IMR-90 (cell line): ENCODE data around the gene KRTAP3-2. TPM values are rescaled to one million over a fixed set of nuclear protein-coding genes. Genes with fewer than 3 reads are reported as not detected.
A peak's percentile ranks its signal among the peaks of the same experiment; 100 is the strongest.

ENCODE experiments used
- ATAC-seq: fragments of 200-7000 bp; cut with Tn5 transposase; 2 replicates; pipeline ENCODE4 v1.9.1; 2020; ENCODE audit warnings: low read depth, mild to moderate bottlenecking, moderate library complexity
- BruUV-seq: library from RNA; stranded (reverse); fragments of 400-500 nt; replicated peaks from 2 replicates; lab custom pipeline; 2021; lab: Mats Ljungman, UMichigan
- CTCF ChIA-PET: fragments of 300-600 bp; formaldehyde crosslinking; extraction: SDS; loops from one replicate; lab custom pipeline; 2021; ENCODE audit warnings: antibody characterized with exemption; lab: Yijun Ruan, JAX
- POLR2A ChIA-PET: fragments of 300-600 bp; sonication (Branson Sonifier 250); formaldehyde crosslinking; loops from one replicate; lab custom pipeline; 2022; ENCODE audit warnings: antibody characterized with exemption; ENCODE audit not compliant: unreplicated experiment; lab: Charles Lee
- DNase-seq: peaks from one replicate; pipeline ENCODE4 v3.0.0; 2013
- H2AFZ ChIP-seq: replicated peaks from 2 replicates; pipeline ENCODE3; 2013; ENCODE audit warnings: low read length, mild to moderate bottlenecking; ENCODE audit not compliant: poor library complexity
- H2AK5ac ChIP-seq: 2 replicates; pipeline ENCODE4 v1.6.1; 2013; ENCODE audit warnings: low read depth, low read length, inconsistent platforms
- H2AK9ac ChIP-seq: replicated peaks from 2 replicates; pipeline ENCODE3; 2013; ENCODE audit warnings: mild to moderate bottlenecking, low read depth, low read length, moderate library complexity; ENCODE audit not compliant: poor library complexity
- H2BK120ac ChIP-seq: 2 replicates; pipeline ENCODE4 v1.6.1; 2013; ENCODE audit warnings: low read depth, low read length, inconsistent platforms
- H2BK15ac ChIP-seq: 3 replicates; pipeline ENCODE4 v1.6.1; 2013; ENCODE audit warnings: low read depth, low read length, inconsistent platforms
- H2BK20ac ChIP-seq: 2 replicates; pipeline ENCODE4 v1.6.1; 2013; ENCODE audit warnings: low read depth, mild to moderate bottlenecking, inconsistent platforms, low read length, moderate library complexity
- H2BK5ac ChIP-seq: 2 replicates; pipeline ENCODE4 v1.6.1; 2013; ENCODE audit warnings: mild to moderate bottlenecking, low read depth, low read length, inconsistent platforms; ENCODE audit not compliant: poor library complexity, severe bottlenecking
- H3K14ac ChIP-seq: replicated peaks from 2 replicates; pipeline ENCODE4 v1.6.1; 2013; ENCODE audit warnings: low read depth, low read length, inconsistent platforms
- H3K18ac ChIP-seq: 2 replicates; pipeline ENCODE4 v1.6.1; 2013; ENCODE audit warnings: low read depth, low read length, control low read depth
- H3K23ac ChIP-seq: 2 replicates; pipeline ENCODE4 v1.6.1; 2013; ENCODE audit warnings: low read depth, low read length, inconsistent platforms
- H3K27ac ChIP-seq: 2 replicates; pipeline ENCODE4 v1.5.1; 2013; ENCODE audit warnings: mild to moderate bottlenecking, control low read depth, low read length; ENCODE audit not compliant: insufficient read depth
- H3K27me3 ChIP-seq: 2 replicates; pipeline ENCODE4 v1.6.1; 2013; ENCODE audit warnings: low read length; ENCODE audit not compliant: control insufficient read depth, insufficient read depth
- H3K36me3 ChIP-seq: 2 replicates; pipeline ENCODE4 v1.6.1; 2013; ENCODE audit warnings: low read length, mixed read lengths; ENCODE audit not compliant: control insufficient read depth, insufficient read depth
- H3K4ac ChIP-seq: 2 replicates; pipeline ENCODE4 v1.6.1; 2013; ENCODE audit warnings: low read depth, low read length, inconsistent platforms
- H3K4me1 ChIP-seq: 2 replicates; pipeline ENCODE4 v1.6.1; 2013; ENCODE audit warnings: low read length, mixed read lengths; ENCODE audit not compliant: control insufficient read depth, insufficient read depth
- H3K4me2 ChIP-seq: 2 replicates; pipeline ENCODE4 v1.6.1; 2013; ENCODE audit warnings: low read depth, mild to moderate bottlenecking, control low read depth, low read length, moderate library complexity
- H3K4me3 ChIP-seq: 2 replicates; pipeline ENCODE4 v1.5.1; 2013; ENCODE audit warnings: low read depth, mild to moderate bottlenecking, control low read depth, low read length, moderate library complexity; ENCODE audit not compliant: insufficient read depth
- H3K56ac ChIP-seq: 2 replicates; pipeline ENCODE4 v1.6.1; 2013; ENCODE audit warnings: low read length, inconsistent platforms; ENCODE audit not compliant: insufficient read depth; ENCODE audit errors: extremely low read depth
- H3K79me1 ChIP-seq, 2 experiments: 2 replicates each; pipeline ENCODE4 v1.6.1; 2013; ENCODE audit warnings: low read length in 2 of 2, inconsistent platforms in 1 of 2, low read depth in 1 of 2
- H3K9ac ChIP-seq: 2 replicates; pipeline ENCODE4 v1.6.1; 2013; ENCODE audit warnings: low read depth, low read length, control low read depth
- H3K9me1 ChIP-seq: 2 replicates; pipeline ENCODE4 v1.6.1; 2013; ENCODE audit warnings: low read length, inconsistent platforms; ENCODE audit not compliant: insufficient read depth
- H3K9me3 ChIP-seq: 2 replicates; pipeline ENCODE4 v1.6.1; 2013; ENCODE audit warnings: low read length; ENCODE audit not compliant: control insufficient read depth, insufficient read depth
- H4K20me1 ChIP-seq: 2 replicates; pipeline ENCODE4 v1.6.1; 2013; ENCODE audit warnings: low read length, inconsistent platforms; ENCODE audit not compliant: insufficient read depth
- H4K5ac ChIP-seq: 2 replicates; pipeline ENCODE4 v1.6.1; 2013; ENCODE audit warnings: mild to moderate bottlenecking, low read depth, low read length, control low read depth
- H4K8ac ChIP-seq, 2 experiments: 2 replicates each; pipeline ENCODE4 v1.6.1; 2013; ENCODE audit warnings: low read depth in 2 of 2, low read length in 2 of 2, control low read depth in 1 of 2, inconsistent platforms in 1 of 2
- H4K91ac ChIP-seq: 2 replicates; pipeline ENCODE4 v1.6.1; 2013; ENCODE audit warnings: low read depth, low read length, inconsistent platforms; ENCODE audit not compliant: insufficient read depth
- CHD1 ChIP-seq: IDR thresholded peaks from 2 replicates; pipeline ENCODE4 v1.6.1; 2012; ENCODE audit warnings: low read depth, low read length, improper control_type of control experiment
- MAFK ChIP-seq: IDR thresholded peaks from 2 replicates; pipeline ENCODE4 v1.6.1; 2012; ENCODE audit warnings: low read depth, low read length, improper control_type of control experiment
- NFE2L2 ChIP-seq: fragments of 150-350 bp; IDR thresholded peaks from 2 replicates; pipeline ENCODE4 v1.6.1; 2016; ENCODE audit warnings: low read depth, mild to moderate bottlenecking, low read length
- dilution Hi-C: fragments of 300-500 bp; cut with HindIII; formaldehyde crosslinking; loops from one replicate; pipeline ENCODE4 v1.14.3; 2018; ENCODE audit warnings: low sequenced_read_pairs; ENCODE audit not compliant: unreplicated experiment
- in situ Hi-C: fragments of 300-500 bp; cut with MboI; formaldehyde crosslinking; loops from 3 replicates; pipeline ENCODE4 v1.14.3; 2019; ENCODE audit warnings: low sequenced_read_pairs, inconsistent platforms, mixed read lengths
- intact Hi-C: fragments of 100-400 bp; cut with micrococcal nuclease; formaldehyde crosslinking; loops from 2 replicates; pipeline ENCODE4 v1.10.0; 2022
- polyA plus RNA-seq, 3 experiments: library from polyadenylated mRNA; depleted of rRNA; stranded (reverse); fragments of >200 nt; gene quantifications; 2 replicates each; pipeline ENCODE4 v1.2.3, GENCODE V29; 2012; ENCODE audit warnings: low replicate concordance in 1 of 3
- total RNA-seq: library from RNA; depleted of rRNA; stranded (reverse); fragments of >200 nt; gene quantifications from 2 replicates; pipeline ENCODE4 v1.2.3, GENCODE V29; 2012

Gene KRTAP3-2
- total and polyA plus RNA-seq, 2 of the 4 experiments (the other 2 are of a cell fraction): not detected

GRCh38 chr17:40975516-40975915 is 24.2 kb downstream of the KRTAP3-2 start:
- dilution Hi-C loops (no loop called here), intact Hi-C loops (no loop called here)
- BruUV-seq: no TSS peak

More at GRCh38 chr17:40975516-40975915, 24.2 kb downstream of the KRTAP3-2 start:
- Histone ChIP-seq H3K4me2 (no peak overlapping the region), H3K9me3 (no peaks in the 10 kb centered on the region), H3K27me3 (no peaks in the 10 kb centered on the region), H4K5ac (no peak overlapping the region), H3K18ac (no peak overlapping the region), H2BK5ac (no peak overlapping the region), H2BK20ac (no peak overlapping the region), H4K20me1 (no peaks in the 10 kb centered on the region), H2BK15ac (no peak overlapping the region), H3K56ac (no peak overlapping the region), H3K27ac (no peak overlapping the region), H2AFZ (no peak overlapping the region), H3K79me1 (no peaks in the 10 kb centered on the region), H2AK5ac (no peak overlapping the region), H3K23ac (no peak overlapping the region), H3K4ac (no peak overlapping the region), H3K4me1 (peaks cover 2% of the 10 kb centered on the region; the same call in 1 of the 2 replicates), H3K36me3 (no peaks in the 10 kb centered on the region), H2BK120ac (no peak overlapping the region), H3K14ac (no peak overlapping the region), H3K9ac (no peak overlapping the region), H4K91ac (no peak overlapping the region), H3K4me3 (no peak overlapping the region), H4K8ac (no peak overlapping the region), H2AK9ac (no peak overlapping the region), H3K9me1 (no peaks in the 10 kb centered on the region)
- TF ChIP-seq CHD1 (no peak), MAFK (0 out of 2 replicates have a peak, but pooled peaks have one; percentile 5), NFE2L2 (no peak)
- ATAC-seq: no peak
- ChIA-PET CTCF (no interaction called here), POLR2A (no interaction called here)
- in situ Hi-C loops: no loop called here
- no peak for DNase-seq
